ENCODE data around the gene ZEB2.

DNA sequence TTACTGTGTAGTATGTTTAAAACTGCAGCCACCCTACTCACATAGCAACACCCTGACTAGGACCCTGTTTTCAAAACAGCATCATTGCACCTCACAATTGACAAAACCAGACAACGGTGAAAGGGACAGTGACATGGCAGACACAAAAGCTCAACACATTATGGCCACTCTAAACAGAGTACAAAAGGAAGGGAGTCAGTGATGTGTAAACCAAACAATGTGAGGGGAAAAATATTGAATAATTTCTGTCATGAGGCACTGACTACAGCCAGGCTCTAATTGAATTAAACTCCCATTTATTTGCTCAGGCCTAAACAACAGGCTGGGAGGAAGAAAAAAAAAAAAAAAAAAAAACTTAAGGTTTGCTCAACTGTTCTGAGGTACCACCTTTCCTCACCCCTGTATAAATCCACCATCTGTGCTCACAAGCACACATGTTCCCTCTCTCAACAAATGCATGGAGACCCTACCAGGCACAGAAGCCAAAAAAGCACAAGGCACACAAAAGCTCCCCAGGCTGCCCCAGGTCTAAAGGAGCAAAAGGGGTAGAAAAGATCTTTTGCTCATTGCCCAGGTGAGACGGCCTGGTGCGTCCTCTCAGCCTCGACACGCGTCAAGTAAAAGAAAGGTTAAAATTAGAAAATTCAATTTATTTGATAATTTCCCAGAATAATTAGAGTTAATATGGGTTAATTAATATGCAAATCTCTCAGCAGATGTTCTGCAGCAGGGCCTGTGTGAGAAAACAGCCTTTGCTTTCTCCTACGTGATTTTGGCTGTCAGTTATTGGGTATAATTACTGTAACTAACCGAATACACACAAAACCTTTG is 80.9 kb downstream of the ZEB2 start:
- TF ChIP-seq CTCF (conservative IDR thresholded peaks at IDR 0.05; ENCODE audit: low read length) (no peak), EZH2phosphoT487 (IDR thresholded peaks at IDR 0.05; ENCODE audit: borderline replicate concordance) (no peak)

Data from Loucy (cell line).